HG03064 (cell line): ENCODE measurements around the gene PLEKHA6.

ENCODE experiments used
- ATAC-seq: cut with Tn5 transposase; IDR thresholded peaks from one replicate; pipeline ENCODE4 v1.9.1; 2021; ENCODE audit warnings: low read depth; ENCODE audit not compliant: unreplicated experiment

PLEKHA6 gene

DNA sequence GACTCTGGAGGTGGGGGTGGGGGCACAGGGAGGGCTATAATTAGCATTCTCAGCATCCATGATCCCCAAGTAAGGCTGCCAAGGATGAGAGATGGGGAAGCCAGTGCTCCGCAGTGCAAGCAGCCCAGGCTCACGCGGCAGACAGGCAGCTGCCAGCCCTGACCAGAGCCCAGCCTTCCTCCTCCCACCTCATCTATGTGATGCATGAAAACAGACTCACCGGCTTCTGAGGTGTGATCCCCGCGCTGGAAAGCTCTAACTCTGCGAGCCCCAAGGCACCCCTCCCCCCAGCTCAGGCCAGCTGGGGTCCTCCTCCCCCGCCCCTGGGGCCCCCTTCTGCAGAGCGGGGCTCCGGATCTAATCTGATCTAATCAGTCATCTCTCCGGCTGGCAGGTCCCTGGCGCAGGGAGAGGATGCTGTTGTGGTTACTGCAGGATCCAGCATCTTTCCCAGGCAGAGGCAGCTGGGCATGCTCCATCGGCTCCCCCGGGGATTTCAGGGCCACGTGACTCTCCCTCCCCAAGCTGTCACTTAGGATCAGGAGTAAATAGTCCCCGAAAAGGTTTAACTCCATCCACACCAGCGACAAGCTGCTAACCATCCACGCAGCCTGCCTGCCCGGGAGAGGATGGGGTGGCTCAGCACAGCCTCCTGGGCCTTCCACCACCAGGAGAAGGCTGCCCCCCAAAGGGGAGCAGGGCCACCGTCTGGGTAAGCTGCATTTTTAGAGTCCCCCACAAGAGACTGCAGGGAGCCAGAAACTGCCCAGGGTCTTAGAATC is at the start of gene PLEKHA6:
PLEKHA6 (minus strand) TSS at position 456 of the 782 bp plus-strand sequence. CDS start 86,202 bp downstream, outside the sequence.
- ATAC-seq: no peak

DNA sequence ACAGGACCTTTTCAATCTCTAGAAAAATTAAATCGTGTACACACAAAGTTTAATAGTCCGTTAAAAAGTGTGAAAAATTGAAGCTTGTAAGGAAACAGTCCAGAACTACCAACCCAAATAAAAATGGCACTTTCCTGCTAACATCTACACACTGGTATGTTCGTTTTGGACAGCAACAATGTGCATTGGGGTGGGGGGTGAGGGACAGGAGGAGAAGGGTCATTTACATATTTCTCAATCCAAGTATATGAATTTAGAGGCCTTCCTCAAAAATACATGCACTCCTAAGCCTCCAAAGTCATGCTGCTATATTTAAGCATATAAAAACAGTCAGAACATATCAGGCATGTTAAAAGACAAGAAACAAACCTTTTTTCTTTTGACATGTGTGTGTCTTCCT is 49.4 kb upstream of the PLEKHA6 start:
- ATAC-seq: no peak

- no peak for ATAC-seq
These were observed 48.9 kb upstream of the PLEKHA6 start for GRCh38 chr1:204408602-204409001.

DNA sequence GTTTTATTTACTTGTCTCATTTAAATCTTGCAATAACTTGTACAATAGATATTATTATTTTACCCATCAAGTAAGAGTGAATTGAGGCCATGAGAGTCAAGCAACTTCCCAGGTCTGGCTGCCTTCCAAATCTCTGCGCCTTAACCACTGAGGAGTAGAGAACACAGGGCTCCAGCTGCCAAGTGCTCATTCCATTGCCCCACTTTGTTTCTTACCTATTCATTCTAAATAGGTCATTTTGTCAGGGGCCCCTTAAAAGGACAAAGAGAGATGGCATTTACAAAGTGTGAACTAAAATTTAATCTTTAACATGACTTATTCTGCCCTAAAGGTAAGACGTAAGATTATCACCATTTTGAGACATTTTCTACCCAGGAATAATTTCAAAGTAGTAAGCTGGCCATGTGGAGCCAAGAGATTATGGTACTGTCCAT is 48.4 kb upstream of the PLEKHA6 start:
- no peak for ATAC-seq

DNA sequence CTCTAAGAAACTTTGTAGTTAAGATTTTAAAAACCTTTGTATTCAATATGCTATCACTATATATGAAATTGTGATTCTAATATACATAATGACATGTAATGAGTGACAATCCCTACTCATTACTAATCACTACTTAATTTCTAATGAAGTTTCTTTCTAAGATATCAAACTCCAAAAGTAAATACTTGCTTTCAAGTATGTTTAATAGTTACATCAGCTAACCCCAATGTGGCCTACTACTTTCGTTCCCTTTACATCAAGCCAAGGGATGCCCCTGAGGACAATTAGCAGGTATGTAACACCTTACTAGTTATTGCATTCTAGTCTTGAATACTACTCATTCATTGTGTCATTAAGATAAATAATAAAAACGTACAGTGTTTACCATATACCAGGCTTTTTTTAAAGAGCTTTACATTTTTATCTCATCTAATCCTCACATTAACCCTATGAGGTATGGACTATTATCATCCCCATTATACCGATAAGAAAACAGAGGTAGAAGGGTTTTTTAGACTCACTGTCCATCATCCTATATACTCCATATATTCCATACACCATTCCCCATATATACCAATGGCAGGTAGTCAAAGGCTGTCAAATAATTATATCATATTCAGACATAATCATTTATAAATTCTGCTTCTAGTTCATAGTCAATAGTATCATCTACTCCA is 47.7 kb upstream of the PLEKHA6 start:
- no peak for ATAC-seq

GRCh38 chr1:204406621-204407020 is 46.9 kb upstream of the PLEKHA6 start:
- no peak for ATAC-seq

GRCh38 chr1:204405988-204406387 is 46.3 kb upstream of the PLEKHA6 start:
- no peak for ATAC-seq

DNA sequence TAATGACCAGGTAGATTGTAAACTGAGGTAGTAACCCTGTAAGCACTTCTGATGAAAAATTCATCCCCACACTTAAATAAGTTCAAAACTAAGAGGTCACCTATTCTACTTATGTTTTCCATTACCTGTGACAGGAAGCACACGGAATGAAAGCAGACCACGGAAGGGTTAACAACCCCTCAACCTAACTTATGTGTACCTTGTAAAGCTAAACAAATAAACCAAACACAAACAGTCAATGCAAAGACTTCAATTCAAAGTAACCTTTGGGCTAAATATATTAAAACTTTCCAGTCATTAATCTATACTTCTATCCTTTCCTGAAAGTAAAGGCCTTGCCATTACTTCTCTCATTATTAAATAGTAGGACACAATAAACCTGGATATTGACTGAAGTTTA is 44.9 kb upstream of the PLEKHA6 start:
- ATAC-seq: no peak

DNA sequence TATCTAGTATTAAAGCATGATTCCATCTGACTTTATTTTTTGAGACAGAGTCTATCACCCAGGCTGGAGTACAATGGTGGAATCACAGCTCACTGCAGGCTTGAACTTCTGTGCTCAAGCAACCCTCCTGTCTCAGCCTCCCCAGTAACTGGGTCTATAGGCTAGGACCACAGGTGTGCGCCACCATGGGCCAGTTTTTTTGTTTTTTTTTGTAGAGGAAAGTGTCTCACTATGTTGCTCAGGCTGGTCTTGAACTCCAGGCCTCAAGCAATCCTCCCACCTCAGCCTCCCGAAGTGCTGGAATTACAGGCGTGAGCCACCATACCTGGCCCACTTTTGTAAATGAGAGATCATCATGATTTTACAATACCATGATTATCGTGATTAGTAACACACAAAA is 42.7 kb upstream of the PLEKHA6 start:
- ATAC-seq: no peak

GRCh38 chr1:204401730-204402129 is 42.0 kb upstream of the PLEKHA6 start:
- ATAC-seq: no peak

- no peak for ATAC-seq
These were observed 41.3 kb upstream of the PLEKHA6 start for GRCh38 chr1:204400882-204401510.

DNA sequence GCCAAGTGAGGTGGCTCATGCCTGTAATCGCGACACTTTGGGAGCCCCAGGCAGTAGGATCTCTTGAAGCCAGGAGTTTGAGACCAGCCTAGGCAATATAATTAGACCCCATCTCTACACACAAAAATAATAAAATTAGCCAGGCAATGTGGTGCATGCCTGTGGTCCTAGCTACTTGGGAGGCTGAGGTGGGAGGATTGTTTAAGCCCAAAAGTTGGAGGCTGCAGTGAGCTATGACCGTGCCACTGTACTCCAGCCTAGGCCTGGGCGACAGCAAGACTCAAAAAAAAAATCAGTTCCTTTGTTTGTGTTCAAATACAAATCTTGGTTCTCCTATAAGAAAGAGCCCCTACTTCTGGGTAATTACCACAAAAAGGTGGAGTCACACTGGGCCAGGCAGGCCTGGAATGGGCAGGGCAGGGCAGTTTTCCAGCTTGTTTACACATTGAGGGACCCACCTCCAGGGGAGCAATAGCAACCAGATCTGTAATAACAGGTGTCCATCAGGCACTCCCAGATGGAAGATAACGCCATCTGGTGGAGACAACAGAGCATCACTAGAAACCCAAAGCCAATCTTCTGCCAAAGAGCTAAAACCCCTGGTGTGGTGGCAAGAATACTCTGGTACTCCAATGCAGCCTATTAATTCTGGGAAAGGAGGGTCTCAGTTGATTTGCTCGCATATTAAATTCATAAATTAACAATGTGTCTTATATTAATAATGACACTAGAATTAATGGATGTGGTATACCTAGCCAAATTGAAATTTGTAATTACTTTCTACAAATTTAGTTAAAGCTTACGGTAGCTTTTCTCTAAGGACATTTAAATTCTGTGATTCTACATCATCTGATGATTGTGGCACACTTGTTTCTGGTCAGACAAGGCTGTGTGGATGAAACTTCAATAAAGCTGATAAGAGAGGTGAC is 38.7 kb upstream of the PLEKHA6 start:
- ATAC-seq: no peak

GRCh38 chr1:204396015-204396583 is 36.4 kb upstream of the PLEKHA6 start:
- no peak for ATAC-seq

DNA sequence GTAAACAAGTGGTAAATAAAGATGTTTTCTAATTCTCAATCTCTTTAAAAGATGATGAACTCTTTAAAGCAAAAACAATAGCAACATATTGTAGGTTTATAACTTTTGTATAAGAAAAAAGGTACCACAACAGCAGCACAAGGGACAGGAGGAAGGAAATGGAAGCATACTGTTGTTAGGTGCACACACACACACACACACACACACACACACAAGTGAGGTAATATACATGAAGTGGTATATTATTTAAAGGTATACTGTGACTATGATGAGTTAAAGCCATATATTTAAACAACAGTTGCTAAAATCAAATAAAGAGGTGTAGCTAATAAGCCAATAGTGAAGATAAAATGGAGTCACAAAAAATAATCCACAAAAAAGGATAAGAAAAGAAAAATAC is 31.9 kb upstream of the PLEKHA6 start:
- no peak for ATAC-seq

DNA sequence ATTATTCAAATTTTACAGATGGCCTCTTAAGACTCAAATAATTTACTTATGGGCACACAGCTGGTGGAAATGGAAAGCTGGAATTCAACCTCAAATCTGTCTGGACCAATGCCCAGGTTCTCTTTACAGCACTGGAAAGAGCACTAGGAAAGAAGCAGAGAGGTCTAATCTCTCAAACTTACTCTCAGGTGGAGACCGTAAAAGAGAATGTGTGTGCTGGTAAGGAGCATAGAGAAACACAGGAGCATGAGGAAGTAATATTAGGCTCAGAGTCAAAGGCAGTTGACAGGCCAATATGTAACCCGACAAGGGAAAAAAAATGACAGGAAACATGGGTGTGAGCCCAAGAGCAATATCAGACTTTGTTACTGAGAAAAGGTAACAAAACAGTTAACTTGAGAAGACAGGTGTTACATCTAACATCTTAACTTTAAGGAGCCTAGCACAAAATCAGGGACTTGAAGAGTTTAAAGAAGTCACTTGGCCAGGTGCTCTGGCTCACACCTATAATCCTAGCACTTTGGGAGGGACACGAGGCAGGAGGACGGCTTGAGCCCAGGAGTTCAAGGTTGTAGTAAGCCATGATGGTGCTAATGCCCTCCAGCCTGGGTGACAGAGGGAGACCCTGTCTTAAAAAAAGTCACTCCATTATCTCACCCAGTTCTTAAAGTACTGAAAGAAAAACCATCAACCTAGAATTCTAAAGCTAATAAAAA is 31.2 kb upstream of the PLEKHA6 start:
- no peak for ATAC-seq

DNA sequence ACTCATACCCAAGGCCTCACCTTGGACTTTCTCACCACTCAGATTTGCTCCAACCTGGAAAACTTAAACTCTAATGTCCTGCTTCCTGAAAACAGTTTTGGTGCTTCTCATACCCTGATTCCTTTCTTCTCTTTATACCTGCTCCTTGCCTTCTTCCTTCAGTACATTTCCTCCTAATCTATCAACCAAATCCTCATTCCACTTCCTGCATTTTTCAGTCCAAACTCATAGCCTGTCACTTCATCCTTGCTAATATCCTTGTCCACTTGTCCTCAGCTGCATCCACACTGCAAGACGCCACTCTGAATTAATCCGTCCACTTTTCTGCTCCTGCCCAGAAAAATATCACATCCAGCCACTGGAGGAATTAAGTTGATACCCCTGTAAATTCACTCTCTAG is 26.0 kb upstream of the PLEKHA6 start:
- ATAC-seq: no peak

GRCh38 chr1:204384636-204385352 is 25.1 kb upstream of the PLEKHA6 start:
- ATAC-seq: no peak

- no peak for ATAC-seq
These were observed 23.6 kb upstream of the PLEKHA6 start for GRCh38 chr1:204383163-204383904.
